Measurements from ENCODE around the gene TRAPPC10. TPM values are rescaled to one million over a fixed set of nuclear protein-coding genes. Genes with fewer than 3 reads are reported as not detected.

TRAPPC10 gene
- total RNA-seq, 6 experiments from 2014 or later: 15.4 to 25.6 (median 18.4) TPM

- intact Hi-C loops (cut with DNase I): no loop called here
- Histone ChIP-seq H3K9me3 (no peaks in the 10 kb centered on the region), H3K36me3 (peaks cover 0 to 32% (median 2%) of the 10 kb centered on the region in 4 donors), H3K4me3 (no peak overlapping the region), H3K27me3 (no peaks in the 10 kb centered on the region), H3K4me1 (no peaks in the 10 kb centered on the region), H3K27ac (no peak overlapping the region)
- ATAC-seq: no peak
- no peak for DNase-seq
- 72% methylated on average over 5 of the region's 5 CpGs for WGBS (ENCODE audit: insufficient coverage, low coverage, low lambda C conversion rate, missing lambda C conversion rate)
- no peak for TF ChIP-seq POLR2A (IDR thresholded peaks at IDR 0.05)
- TF ChIP-seq, protein P1, sequence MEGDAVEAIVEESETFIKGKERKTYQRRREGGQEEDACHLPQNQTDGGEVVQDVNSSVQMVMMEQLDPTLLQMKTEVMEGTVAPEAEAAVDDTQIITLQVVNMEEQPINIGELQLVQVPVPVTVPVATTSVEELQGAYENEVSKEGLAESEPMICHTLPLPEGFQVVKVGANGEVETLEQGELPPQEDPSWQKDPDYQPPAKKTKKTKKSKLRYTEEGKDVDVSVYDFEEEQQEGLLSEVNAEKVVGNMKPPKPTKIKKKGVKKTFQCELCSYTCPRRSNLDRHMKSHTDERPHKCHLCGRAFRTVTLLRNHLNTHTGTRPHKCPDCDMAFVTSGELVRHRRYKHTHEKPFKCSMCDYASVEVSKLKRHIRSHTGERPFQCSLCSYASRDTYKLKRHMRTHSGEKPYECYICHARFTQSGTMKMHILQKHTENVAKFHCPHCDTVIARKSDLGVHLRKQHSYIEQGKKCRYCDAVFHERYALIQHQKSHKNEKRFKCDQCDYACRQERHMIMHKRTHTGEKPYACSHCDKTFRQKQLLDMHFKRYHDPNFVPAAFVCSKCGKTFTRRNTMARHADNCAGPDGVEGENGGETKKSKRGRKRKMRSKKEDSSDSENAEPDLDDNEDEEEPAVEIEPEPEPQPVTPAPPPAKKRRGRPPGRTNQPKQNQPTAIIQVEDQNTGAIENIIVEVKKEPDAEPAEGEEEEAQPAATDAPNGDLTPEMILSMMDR (IDR thresholded peaks at IDR 0.05): no peak
These were observed 27.7 kb downstream of the TRAPPC10 start for GRCh38 chr21:44039828-44040227.

DNA sequence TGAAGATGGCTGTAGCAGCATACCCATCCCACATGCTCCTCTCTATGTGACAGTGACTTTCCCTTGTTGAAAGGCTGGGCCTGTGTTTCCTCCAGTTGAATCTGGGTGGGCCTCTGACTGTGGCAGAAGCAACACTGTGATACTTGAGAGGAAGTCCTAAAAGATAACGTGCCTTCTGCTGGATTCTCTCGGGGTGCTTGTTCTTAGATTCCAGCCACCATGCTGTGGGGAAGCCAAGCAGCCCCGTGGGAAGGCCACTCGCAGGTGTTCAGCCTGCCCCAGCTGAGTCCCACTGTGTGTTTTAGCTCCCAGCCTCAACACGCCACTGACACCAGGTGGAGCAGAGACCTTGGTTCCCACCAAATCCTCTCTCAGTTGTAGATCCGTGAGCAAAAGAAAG is 31.5 kb downstream of the TRAPPC10 start:
- Histone ChIP-seq H3K4me3 (no peak overlapping the region), H3K9me3 (no peaks in the 10 kb centered on the region), H3K27me3 (no peaks in the 10 kb centered on the region), H3K4me1 (no peaks in the 10 kb centered on the region), H3K36me3 (peaks cover 0 to 14% (median 0%) of the 10 kb centered on the region in 4 donors), H3K27ac (no peak overlapping the region)
- ATAC-seq (no peak), DNase-seq (no peak)
- 72% methylated on average over 4 of the region's 6 CpGs for WGBS (ENCODE audit: insufficient coverage, low coverage, low lambda C conversion rate, missing lambda C conversion rate)
- no peak for TF ChIP-seq POLR2A (IDR thresholded peaks at IDR 0.05)
- TF ChIP-seq, protein P1 (IDR thresholded peaks at IDR 0.05): no peak
- intact Hi-C loops (cut with DNase I): no loop called here

GRCh38 chr21:44046734-44047133 is 34.6 kb downstream of the TRAPPC10 start:
- H3K9me3 ChIP-seq: no peaks in the 10 kb centered on the region
- H3K4me1 ChIP-seq: peaks cover 0 to 8% (median 3%) of the 10 kb centered on the region in 4 donors
- TF ChIP-seq POLR2A (IDR thresholded peaks at IDR 0.05): no peak
- TF ChIP-seq, protein P1 (IDR thresholded peaks at IDR 0.05): no peak
- no peaks in the 10 kb centered on the region for H3K27me3 ChIP-seq
- peaks cover 0 to 10% (median 0%) of the 10 kb centered on the region in 4 donors for H3K36me3 ChIP-seq
- no peak overlapping the region for H3K4me3 ChIP-seq
- intact Hi-C loops (cut with DNase I): no loop called here
- no peak for ATAC-seq
- peak in 1 of 3 donors; percentile 35 for DNase-seq
- no peak overlapping the region for H3K27ac ChIP-seq
- 96% methylated on average over 5 of the region's 18 CpGs for WGBS (ENCODE audit: insufficient coverage, low coverage, low lambda C conversion rate, missing lambda C conversion rate)

DNA sequence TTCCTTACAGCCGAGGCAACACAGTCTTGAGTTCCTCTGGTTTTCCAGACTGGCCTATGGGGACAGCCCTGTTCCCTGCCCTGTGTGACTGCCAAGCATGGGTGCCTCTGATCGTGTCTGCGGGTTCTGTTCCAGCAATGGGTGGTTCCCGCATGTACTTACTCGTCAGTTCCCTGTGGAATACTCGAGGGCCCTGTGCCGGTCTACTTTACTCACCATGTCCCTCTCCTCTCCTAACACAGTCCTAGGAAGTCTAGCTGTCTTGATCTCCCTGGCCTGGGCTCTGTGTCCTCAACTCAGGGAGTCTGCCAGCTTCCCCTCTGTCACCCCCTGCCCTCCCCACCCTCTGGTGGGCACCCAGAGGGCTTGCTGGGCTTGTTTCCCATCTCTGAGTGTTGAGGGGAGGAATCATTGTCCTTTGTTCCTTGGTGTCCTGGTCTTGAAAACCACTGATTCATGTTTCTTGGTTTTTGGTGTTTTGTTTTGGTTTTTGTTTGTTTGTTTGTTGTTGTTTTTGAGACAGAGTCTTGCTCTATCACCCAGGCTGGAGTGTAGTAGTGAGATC is 36.0 kb downstream of the TRAPPC10 start:
- no CpG with 5 or more reads among the region's 7 CpGs for WGBS (ENCODE audit: insufficient coverage, low coverage, low lambda C conversion rate, missing lambda C conversion rate)
- intact Hi-C loops (cut with DNase I): no loop called here
- no peak for ATAC-seq
- Histone ChIP-seq H3K9me3 (no peaks in the 10 kb centered on the region), H3K27ac (no peak overlapping the region), H3K36me3 (peaks cover 0 to 10% (median 0%) of the 10 kb centered on the region in 4 donors), H3K4me3 (no peak overlapping the region), H3K4me1 (peaks cover 0 to 15% (median 6%) of the 10 kb centered on the region in 4 donors), H3K27me3 (no peaks in the 10 kb centered on the region)
- peak in 1 of 3 donors; percentile 37 for DNase-seq
- TF ChIP-seq, protein P1 (IDR thresholded peaks at IDR 0.05): no peak
- no peak for TF ChIP-seq POLR2A (IDR thresholded peaks at IDR 0.05)
